SU-DHL-6 (cell line): ENCODE data around the gene HBB.

Experiments
- H2AFZ ChIP-seq: fragments of 200-600 bp; sonication (generic); 2 replicates; pipeline ENCODE4 v1.6.1; 2014; ENCODE audit warnings: low read depth, mild to moderate bottlenecking, moderate library complexity, mixed read lengths, antibody characterized with exemption, low read length; ENCODE audit not compliant: severe bottlenecking
- H3F3A ChIP-seq: fragments of 200-600 bp; shearing (Covaris generic); 2 replicates; pipeline ENCODE4 v1.6.0; 2016; ENCODE audit warnings: antibody characterized with exemption, mild to moderate bottlenecking; ENCODE audit not compliant: insufficient read depth
- H3K27ac ChIP-seq: fragments of 200-600 bp; sonication (generic); 2 replicates; pipeline ENCODE4 v1.5.1; 2016; ENCODE audit warnings: low read depth, mild to moderate bottlenecking, low read length, moderate library complexity, mixed read lengths
- H3K27me3 ChIP-seq: fragments of 200-600 bp; sonication (generic), shearing (Covaris generic); 2 replicates; pipeline ENCODE4 v1.6.0; 2014; ENCODE audit warnings: mild to moderate bottlenecking, low read length
- H3K36me3 ChIP-seq: fragments of 200-600 bp; sonication (generic); 2 replicates; pipeline ENCODE4 v1.6.1; 2014; ENCODE audit warnings: mild to moderate bottlenecking, low read length, mixed read lengths
- H3K4me2 ChIP-seq: fragments of 300-600, 200-600 bp; shearing (Covaris generic), sonication (generic); 2 replicates; pipeline ENCODE4 v1.6.0; 2014; ENCODE audit warnings: low read length, low read depth, mild to moderate bottlenecking; ENCODE audit not compliant: poor library complexity, severe bottlenecking
- H3K4me3 ChIP-seq: fragments of 200-600 bp; sonication (generic); 2 replicates; pipeline ENCODE4 v1.5.1; 2014; ENCODE audit warnings: antibody characterized with exemption, low read length, mild to moderate bottlenecking, mixed read lengths; ENCODE audit not compliant: insufficient read depth, poor library complexity, severe bottlenecking
- H3K79me2 ChIP-seq: fragments of 200-600 bp; sonication (generic); 2 replicates; pipeline ENCODE4 v1.6.1; 2014; ENCODE audit warnings: mild to moderate bottlenecking, low read length, moderate library complexity; ENCODE audit not compliant: insufficient read depth
- H3K9ac ChIP-seq: fragments of 200-600 bp; sonication (generic); 2 replicates; pipeline ENCODE4 v1.7.0; 2014; ENCODE audit warnings: mild to moderate bottlenecking, low read length
- H3K9me2 ChIP-seq: fragments of 200-600 bp; sonication (generic); replicated peaks from 2 replicates; pipeline ENCODE4 v1.6.1; 2014; ENCODE audit warnings: low read length; ENCODE audit not compliant: insufficient read depth
- H3K9me3 ChIP-seq: fragments of 200-600 bp; sonication (generic); 2 replicates; pipeline ENCODE4 v1.6.1; 2014; ENCODE audit warnings: low read length, mixed read lengths; ENCODE audit not compliant: insufficient read depth
- H4K20me1 ChIP-seq: fragments of 200-600 bp; sonication (generic); 2 replicates; pipeline ENCODE4 v1.6.1; 2014; ENCODE audit warnings: low read depth, mild to moderate bottlenecking, antibody characterized with exemption, low read length, moderate library complexity, mixed read lengths
- EZH2phosphoT487 ChIP-seq: fragments of 200-600 bp; sonication (generic), shearing (Covaris generic); conservative IDR thresholded peaks from 2 replicates; pipeline ENCODE4 v1.6.1; 2018; ENCODE audit warnings: mild to moderate bottlenecking, antibody characterized with exemption, low read length, moderate library complexity, mixed read lengths
- TF ChIP-seq, protein P1 (sequence below): fragments of 200-600 bp; sonication (generic); IDR thresholded peaks from one replicate; pipeline ENCODE4 v1.5.1; 2017; ENCODE audit warnings: antibody characterized with exemption, mild to moderate bottlenecking, low read length, moderate library complexity; ENCODE audit not compliant: insufficient read depth, poor library complexity, severe bottlenecking

The HBB gene

DNA sequence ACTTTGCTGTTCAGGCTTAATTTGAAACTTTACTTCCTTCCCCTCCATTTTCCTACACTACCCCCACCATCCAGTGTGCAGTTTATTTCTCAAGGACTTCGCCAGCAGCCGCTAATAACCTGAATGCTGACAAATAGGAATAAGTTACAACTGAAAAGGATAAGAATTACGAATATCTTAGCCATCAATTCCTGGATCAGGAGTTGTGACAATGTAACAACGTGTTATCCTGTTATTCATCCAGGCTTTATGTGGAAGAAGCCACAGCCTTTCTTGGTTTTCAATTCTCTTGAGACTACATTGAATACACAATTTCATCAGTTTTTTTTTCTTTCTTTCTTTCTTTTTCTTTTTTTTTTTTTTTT, 16.9 kb upstream of the HBB start:
- TF ChIP-seq EZH2phosphoT487, result no peak
- TF ChIP-seq, protein P1, sequence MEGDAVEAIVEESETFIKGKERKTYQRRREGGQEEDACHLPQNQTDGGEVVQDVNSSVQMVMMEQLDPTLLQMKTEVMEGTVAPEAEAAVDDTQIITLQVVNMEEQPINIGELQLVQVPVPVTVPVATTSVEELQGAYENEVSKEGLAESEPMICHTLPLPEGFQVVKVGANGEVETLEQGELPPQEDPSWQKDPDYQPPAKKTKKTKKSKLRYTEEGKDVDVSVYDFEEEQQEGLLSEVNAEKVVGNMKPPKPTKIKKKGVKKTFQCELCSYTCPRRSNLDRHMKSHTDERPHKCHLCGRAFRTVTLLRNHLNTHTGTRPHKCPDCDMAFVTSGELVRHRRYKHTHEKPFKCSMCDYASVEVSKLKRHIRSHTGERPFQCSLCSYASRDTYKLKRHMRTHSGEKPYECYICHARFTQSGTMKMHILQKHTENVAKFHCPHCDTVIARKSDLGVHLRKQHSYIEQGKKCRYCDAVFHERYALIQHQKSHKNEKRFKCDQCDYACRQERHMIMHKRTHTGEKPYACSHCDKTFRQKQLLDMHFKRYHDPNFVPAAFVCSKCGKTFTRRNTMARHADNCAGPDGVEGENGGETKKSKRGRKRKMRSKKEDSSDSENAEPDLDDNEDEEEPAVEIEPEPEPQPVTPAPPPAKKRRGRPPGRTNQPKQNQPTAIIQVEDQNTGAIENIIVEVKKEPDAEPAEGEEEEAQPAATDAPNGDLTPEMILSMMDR, result no peak
- H3K36me3 ChIP-seq, result no peaks in the 10 kb centered on the region
- H3K4me2 ChIP-seq, result no peak overlapping the region
- H3K79me2 ChIP-seq, result no peaks in the 10 kb centered on the region
- no peaks in the 10 kb centered on the region for H3K9me2 ChIP-seq
- no peak overlapping the region for H3K4me3 ChIP-seq
- H3K9me3 ChIP-seq, result no peaks in the 10 kb centered on the region
- no peaks in the 10 kb centered on the region for H3K27me3 ChIP-seq
- H3K9ac ChIP-seq, result no peak overlapping the region
- no peaks in the 10 kb centered on the region for H4K20me1 ChIP-seq
- H3F3A ChIP-seq, result no peaks in the 10 kb centered on the region
- H3K27ac ChIP-seq, result no peak overlapping the region
- H2AFZ ChIP-seq, result no peak overlapping the region

DNA sequence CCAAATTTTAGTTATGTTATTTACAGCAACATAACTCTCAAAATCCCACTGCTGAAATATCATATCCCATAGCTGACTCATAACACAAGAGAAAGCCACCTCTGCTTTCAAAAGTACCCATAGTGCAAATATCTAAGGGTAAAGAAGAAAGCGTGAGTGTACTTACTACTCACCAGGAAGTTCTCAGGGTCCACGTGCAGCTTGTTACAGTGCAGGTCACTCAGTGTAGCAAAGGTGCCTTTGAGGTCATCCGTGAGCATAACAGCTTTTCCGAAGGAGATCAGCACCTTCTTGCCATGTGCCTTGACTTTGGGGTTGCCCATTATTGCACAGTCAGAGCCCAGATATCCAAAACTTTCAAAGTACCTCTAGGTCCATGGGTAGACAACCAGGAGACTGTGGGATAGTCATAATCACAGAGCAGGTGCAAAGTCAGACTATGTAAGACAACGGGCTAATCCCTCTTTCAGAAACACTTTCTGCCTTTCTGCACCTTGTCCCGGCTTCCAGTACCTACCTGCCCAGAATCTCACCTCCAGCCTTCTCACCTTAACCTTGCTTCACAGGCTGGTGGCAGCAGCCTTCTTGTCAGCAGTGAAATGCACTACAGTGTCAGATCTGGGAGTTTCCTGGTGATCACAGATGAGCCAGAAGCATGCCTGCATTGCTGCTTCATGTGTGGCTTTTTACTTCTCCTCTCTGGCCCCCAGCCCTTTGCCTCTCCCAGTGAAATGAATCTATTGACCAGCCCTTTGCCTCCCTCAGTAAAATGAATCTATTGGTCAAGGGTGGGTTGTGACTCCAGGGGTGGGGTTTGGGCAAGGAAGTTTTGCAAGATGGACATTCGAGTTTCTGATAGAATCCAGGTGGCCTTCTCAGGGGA, 16.3 kb upstream of the HBB start:
- H3K4me3 ChIP-seq, result no peak overlapping the region
- no peak overlapping the region for H3K9ac ChIP-seq
- H4K20me1 ChIP-seq, result no peaks in the 10 kb centered on the region
- no peak overlapping the region for H3K4me2 ChIP-seq
- TF ChIP-seq EZH2phosphoT487, result no peak
- TF ChIP-seq, protein P1, result no peak
- no peaks in the 10 kb centered on the region for H3K9me2 ChIP-seq
- H2AFZ ChIP-seq, result no peak overlapping the region
- H3K36me3 ChIP-seq, result no peaks in the 10 kb centered on the region
- no peaks in the 10 kb centered on the region for H3K79me2 ChIP-seq
- H3K27me3 ChIP-seq, result no peaks in the 10 kb centered on the region
- no peaks in the 10 kb centered on the region for H3K9me3 ChIP-seq
- no peak overlapping the region for H3K27ac ChIP-seq
- H3F3A ChIP-seq, result no peaks in the 10 kb centered on the region

DNA sequence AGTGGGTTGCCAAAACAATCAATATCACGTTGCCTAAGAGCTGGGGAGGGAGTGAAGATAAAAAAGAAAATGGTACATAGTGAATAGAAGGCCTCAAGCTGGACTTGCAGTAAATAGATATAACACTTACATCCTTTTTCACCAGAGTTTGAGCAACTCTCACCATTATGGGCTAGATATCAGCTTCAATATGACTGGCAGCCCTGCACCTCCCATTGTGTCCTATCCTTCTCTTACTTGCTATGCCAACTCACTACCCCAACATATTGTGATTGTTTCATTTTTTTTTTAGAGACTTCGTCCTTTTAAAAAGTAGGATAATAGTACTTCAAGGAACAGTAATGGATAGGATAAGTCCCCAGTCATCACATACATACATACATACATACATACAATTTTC, 15.3 kb upstream of the HBB start:
- Histone ChIP-seq H3K27ac (no peak overlapping the region), H3K4me2 (no peak overlapping the region), H3K9ac (no peak overlapping the region), H3K79me2 (no peaks in the 10 kb centered on the region), H2AFZ (no peak overlapping the region), H4K20me1 (no peaks in the 10 kb centered on the region), H3K27me3 (no peaks in the 10 kb centered on the region), H3K9me3 (no peaks in the 10 kb centered on the region), H3K4me3 (no peak overlapping the region), H3F3A (no peaks in the 10 kb centered on the region), H3K9me2 (no peaks in the 10 kb centered on the region), H3K36me3 (no peaks in the 10 kb centered on the region)
- no peak for TF ChIP-seq EZH2phosphoT487
- TF ChIP-seq, protein P1, result no peak
